NK-92 treated with Interleukin-12 subunit alpha and Interleukin-12 subunit beta, amount 100 ng/mL, for 24 hours (cell line): ENCODE results near the gene TBX1.

Experiments used
- DNase-seq: peaks from one replicate; lab custom pipeline; 2025; lab: John Stamatoyannopoulos, UW

Gene TBX1

DNA sequence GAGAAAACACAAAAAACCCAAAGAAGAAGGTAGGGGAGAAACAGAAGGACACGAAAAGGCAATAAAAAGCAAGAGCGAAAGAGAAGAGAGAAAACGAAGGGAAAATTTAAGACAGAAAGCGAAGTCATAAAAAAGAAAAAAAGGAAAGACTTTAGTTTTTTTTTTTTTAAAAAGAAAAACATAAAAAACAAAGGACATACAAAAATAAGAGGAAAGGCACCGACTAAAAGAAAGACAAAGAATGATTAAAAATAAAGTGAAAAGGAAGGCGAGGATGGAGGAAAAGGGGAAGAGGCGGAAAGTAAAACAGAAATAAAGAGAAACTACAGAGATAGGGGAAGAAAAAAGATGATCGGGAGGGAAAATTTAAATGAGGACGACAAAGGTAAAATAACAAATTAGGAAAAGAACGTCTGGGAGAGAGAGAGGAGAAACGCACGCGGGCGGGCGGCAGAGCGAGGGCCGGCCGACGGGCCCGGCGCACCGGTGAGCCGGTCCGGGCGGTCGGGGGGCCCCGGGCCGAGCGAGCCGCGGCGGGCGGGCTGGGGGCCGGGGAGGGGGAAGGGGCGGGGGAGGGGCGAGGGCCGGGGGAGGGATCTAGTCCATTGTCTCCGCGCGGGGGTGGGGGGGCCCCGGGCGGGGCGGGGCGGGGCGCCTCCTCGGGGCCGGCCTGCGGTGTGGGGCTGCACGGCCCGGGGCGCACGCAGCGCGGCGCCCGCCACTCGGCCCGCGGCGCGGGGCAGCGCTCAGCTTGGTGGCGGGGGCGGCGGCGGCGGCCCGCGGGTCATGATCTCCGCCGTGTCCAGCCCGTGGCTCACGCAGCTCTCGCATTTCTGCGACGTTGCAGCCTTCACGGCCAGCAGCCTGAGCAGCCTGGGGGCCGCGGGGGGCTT is at the start of gene TBX1:
TSS of gene TBX1 (plus strand) at position 721 of the 893 bp plus-strand sequence. CDS start at position 787, 66 bp downstream.
- no peak for DNase-seq

DNA sequence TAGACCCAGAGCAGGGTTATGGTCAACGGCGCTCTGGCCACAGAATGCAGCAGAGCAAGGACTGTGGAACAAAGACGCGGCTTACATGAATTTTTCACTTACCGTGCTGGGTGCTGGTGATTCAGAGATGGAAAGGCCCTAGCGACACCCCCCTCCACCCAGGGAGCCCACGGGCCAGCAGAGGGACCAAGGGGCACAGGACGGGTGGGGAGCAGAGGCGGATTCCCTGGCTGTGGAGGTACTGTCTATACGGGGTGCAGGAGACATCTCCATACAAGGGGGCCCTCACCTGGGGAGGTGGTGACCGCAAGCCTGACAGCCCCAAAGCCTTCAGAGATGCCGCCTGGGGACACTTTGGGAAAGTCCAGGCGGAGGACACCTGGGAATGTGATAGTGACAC is 47.3 kb upstream of the TBX1 start:
- no peak for DNase-seq

DNA sequence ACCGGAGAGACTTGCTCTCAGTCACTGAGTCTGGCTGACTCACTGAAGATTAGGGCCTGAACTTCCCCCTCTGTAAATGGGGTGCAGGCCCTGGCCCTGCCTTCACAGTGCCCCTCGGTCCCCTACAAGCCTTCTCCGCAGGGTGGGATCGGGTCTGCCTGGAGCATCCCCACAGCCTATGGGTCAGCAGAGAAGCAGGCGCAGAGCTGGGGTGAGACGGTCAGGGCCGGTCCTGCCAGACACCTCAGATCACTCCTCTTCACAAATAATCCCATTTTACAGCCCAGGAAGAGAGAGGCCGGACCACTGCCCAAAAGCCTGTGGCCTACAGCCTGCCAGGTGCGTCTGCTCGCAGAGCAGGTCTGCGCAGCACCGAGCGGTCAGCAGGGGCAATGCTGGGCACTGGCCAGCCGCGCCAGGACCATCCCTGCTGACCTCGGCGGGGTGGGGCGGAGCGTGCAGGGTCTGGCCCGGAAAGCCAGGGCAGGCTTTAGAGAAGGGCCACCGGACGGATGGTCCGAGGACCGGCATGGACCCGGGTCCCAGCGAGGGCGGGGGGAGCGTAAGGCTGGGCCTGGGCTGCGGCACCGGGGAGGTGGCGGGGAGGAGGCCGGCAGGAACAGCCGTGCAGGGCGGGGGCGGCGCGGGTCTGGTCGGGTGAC is 46.8 kb upstream of the TBX1 start:
- no peak for DNase-seq

DNA sequence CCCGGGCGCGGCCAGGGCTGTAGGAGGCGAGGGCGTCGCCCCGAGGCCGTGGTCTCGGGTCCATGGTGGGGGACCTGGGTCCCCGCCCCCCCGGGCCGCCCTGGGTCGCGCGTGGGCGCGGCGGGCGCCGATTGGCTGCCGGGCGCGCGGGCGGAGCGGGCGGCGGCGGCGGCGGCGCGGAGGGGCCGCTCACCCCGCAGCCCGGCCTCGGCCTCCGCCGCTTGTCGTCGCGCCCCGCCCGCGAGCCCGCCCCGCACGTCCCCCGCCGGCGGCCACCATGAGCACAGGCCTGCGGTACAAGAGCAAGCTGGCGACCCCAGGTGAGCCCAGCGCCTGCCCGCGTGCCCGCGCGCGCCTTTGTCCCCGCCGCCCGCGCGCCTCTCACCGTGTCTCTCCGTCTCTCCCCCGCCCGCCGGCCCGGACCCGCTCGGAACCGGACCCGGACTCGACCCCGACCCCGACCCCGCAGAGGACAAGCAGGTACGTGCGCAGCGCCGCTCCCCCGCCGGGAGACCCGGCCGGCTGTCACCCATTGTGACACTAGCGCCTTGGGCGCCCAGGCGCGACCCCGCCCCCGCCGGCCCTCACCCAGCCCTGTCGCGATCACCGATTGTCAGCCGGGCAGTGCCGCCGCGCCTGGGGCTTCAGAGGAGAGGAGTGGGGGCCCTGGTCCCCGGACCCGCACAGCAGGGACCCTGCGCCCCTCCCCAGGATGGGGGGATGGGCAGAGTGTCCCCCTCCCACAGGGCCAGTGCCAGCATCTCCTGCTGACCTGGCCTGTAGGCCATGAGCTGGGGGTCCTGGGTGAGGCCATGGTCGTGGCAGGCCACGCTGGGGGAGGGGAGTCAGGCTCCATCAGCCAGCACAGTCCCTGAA is 46.0 kb upstream of the TBX1 start, which contains the start of gene SEPTIN5:
TSS of gene SEPTIN5 (plus strand) at position 192 of the 876 bp plus-strand sequence. CDS start at position 278, 86 bp downstream.
- no peak for DNase-seq

DNA sequence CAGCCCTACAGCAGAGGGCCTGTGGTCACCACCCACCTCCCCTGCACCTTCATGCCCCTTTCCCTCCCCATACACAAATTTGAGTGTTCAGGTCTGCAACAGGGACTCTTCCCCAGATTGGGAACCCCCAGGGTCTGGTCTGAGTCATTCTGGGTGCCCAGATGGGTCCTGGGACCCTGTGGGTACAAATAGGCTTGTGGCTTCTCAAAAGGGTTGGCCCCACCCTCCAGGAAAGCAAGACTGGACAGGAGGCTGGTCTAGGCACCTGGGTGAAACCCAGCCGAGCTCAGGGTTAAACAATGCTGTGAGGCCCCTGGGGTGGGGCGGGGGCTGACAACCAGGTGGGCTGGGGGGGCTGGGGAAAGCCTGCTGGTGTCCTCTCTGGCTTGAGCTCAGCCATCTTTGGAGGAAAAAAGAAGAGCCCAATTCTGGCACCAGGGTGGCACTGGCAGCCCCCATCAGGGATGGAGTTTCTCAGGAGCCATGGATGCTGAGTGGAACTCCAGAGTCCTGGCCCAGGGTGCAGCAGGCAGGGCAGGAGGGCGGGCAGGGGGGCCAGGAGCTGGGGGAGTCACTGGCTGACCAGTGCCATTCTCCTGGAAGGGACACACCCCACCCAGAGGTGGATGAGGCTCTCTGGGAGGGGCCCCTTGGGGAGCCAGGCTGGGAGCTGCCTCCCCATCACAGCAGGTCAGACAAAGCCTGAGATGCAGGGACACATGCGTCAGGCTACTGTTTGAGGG is 45.2 kb upstream of the TBX1 start:
- no peak for DNase-seq

DNA sequence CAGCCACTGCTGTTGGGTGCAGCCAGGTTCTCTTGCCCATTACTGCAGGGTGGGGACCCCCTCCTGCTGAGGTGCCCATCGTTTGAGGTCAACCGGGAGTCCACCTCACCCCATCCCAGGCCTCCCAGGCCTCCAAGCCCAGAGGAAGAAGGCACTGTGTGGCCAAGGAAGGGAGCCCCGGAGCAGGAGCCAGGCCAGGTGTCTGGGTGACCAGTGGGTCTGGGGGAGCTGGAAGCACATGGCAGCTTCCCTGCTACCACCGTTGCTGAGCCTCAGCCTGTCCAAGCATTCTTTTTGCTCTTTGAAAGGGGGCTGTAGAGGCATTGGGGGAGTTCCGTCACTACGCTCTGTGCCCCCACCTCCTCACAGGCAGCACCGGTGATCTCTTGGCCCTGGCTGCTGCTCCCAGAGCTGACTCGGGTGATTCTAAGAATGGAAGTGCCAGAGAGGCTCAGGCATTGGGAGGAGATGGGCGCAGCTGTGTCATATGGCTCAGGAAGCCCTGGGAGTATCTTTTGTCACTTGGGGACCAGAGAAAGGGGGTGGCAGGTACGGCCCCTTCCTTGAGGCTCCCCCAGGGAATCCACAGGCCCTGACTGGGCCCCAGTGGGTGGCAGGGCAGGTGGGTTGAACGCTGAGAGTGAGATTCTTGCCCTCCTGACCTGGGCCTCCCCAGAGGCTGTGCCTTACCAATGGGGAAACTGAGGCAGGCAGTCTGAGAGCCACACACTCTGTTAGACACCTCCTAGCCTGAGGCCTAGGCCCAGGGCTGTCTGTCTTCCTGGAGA is 44.3 kb upstream of the TBX1 start:
- DNase-seq: no peak

DNA sequence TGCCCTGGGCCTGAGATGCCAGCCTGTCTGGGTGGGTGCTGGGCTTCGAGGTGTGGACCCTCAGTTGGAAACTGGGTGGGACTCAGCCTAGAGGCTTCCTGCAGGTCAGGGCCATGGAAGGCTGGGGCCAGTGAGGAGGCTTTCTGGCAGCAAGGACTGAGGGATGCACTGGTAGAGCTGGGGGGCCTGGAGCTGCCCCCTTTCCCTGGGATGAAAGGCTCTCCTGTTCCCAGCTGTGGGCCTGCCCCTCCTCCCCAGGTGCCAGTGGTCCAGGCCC is 43.8 kb upstream of the TBX1 start:
- DNase-seq: no peak

DNA sequence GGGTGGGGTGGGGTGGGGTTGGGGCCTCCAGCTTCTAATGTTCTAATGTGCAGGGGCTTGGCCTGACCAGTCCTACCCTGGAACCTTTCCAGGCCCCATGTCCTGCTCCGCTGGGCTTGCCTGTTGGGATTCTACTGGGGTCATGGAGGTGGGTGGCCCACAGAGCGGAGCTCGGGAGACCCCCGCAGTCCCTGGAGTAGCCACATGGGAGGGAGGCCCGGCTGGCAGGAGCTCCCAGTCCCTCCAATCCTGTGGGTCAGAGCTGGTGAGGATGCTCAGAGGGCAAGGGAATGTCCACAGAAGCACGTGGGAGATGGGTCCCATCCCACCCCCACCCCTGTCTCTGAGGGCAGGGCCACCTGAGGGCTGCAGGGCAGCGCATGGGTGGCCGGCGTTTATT is 43.4 kb upstream of the TBX1 start:
- no peak for DNase-seq

DNA sequence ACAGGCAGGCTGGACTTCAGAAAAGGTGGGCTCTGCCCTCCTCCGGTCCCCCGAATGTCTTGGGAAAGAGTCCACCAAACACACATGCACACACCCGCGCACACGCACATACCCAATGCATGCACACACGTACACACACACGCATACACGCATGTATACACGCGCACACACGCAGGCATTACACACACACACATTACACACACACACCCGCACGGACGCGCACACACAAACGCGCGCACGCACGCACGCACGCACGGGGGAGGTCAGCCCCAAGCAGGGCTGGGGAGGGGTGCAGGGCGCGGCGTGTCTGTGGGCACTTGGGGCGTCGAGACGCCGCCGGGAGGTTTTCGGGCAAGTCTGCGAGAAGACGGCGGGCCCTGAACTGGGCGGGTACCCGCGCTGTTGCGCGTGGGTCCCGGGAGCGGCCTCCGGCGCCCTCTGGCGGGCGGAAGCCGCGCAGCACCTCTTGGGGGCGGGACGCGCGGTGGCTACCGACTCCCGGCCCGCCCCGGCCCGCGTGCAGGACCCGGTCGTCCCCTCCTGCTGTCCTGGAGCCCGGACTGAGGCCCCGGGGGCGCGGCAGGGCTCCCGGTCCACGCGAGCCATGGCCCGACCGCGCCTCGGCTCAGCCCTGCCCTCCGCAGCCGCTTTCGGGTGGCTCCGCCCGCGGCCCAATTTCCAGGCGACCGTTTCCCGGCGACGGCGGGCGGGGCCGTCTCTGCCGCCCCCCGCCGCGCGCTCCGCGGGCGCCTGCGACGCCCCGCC is 42.7 kb upstream of the TBX1 start:
- no peak for DNase-seq

DNA sequence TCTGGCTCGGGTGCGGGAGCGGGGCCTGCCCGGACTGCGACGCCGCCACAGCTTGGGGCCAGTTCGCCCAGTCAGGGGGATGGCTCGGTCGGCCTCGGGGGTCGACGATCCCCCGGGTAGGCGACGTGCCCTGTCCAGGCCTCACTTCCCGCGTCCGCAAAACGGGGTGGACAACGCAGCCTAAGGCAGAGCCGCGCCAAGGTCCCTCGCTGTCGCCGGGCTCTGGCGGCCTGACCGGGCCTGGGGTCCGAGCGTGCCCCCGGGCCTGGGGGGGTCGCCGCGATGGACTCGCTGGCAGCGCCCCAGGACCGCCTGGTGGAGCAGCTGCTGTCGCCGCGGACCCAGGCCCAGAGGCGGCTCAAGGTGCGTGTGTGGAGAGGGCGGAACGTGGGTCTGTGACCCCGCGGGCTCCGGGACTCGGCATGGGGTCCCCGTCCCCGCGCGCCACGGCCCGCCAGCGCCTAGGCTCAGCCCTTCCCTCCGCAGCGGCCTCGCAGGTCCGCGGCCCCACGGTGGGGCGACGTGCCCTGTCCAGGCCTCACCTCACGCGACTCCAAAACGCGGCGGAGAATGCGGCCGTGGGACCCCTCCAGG is 42.0 kb upstream of the TBX1 start:
- DNase-seq: no peak

DNA sequence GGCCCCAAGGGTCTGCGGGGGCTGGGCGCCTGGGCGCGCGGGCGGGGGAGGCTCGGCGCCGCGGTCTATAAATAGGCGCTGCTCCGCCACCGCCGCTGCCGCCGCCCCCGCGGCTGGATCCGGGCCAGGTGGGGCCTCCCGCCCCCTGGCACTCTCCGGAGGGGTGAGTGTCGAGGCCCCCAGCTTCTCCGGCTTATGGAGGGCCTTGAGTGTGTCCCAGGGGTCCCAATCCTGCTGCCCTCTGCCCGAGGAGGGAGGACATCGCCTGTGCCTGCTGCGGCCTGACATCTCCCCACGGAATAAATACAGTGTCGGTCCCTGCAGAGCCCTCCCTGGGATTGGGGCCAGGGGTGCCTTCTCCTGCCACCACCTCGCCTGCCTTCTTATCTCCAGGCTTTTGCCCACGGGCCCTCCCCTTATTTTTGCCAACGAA is 41.5 kb upstream of the TBX1 start:
- DNase-seq: no peak

DNA sequence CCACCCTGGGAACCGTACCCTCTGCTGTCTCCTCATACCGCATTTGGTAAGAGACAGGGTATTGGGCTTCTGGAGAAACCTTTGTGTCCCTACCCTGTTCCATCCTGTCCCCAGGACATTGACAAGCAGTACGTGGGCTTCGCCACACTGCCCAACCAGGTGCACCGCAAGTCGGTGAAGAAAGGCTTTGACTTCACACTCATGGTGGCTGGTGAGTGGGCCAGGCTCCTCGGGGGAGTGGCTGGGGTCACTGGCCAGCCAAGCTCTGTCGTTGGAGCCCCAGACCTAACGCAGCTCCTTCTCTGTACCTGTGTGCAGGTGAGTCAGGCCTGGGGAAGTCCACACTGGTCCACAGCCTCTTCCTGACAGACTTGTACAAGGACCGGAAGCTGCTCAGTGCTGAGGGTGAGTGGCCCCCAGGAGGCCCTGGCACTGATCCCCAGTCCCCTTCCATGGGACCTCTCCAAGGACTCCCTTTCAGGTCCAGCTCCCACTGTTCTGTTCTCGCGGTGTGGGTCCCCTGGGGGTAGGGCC is 41.0 kb upstream of the TBX1 start:
- DNase-seq: no peak

DNA sequence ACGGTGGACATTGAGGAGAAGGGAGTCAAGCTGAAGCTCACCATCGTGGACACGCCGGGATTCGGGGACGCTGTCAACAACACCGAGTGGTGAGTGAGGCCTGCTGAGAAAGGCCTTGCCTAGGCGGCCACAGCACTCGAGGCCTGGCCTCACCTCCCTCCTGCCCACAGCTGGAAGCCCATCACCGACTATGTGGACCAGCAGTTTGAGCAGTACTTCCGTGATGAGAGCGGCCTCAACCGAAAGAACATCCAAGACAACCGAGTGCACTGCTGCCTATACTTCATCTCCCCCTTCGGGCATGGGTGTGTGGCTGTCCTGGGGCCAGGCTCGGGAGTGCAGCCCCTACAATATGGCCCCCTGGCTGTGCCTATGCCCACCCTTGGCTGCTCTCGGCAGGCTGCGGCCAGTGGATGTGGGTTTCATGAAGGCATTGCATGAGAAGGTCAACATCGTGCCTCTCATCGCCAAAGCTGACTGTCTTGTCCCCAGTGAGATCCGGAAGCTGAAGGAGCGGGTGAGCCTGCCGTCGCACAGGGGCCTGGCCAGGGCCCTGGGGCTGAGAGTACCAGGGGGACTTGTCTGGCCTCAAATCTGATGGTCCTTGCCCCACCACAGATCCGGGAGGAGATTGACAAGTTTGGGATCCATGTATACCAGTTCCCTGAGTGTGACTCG is 40.3 kb upstream of the TBX1 start:
- no peak for DNase-seq

DNA sequence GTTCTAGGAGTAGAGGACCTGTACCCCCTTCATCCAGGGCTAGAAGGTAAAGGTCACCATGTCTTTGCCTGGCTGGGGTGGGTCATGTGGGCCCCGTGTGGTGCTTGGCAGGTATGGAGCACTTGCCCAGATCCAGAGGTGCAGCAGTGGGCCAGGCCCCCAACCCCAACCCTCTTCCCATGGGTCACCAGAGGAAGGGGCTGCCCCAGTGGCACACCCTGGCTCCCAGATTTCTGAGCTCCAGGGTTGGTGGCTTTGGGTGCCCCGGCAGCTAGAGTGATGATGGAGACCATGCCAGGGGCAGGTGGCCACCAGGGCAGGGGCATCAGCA is 39.6 kb upstream of the TBX1 start:
- no peak for DNase-seq

DNA sequence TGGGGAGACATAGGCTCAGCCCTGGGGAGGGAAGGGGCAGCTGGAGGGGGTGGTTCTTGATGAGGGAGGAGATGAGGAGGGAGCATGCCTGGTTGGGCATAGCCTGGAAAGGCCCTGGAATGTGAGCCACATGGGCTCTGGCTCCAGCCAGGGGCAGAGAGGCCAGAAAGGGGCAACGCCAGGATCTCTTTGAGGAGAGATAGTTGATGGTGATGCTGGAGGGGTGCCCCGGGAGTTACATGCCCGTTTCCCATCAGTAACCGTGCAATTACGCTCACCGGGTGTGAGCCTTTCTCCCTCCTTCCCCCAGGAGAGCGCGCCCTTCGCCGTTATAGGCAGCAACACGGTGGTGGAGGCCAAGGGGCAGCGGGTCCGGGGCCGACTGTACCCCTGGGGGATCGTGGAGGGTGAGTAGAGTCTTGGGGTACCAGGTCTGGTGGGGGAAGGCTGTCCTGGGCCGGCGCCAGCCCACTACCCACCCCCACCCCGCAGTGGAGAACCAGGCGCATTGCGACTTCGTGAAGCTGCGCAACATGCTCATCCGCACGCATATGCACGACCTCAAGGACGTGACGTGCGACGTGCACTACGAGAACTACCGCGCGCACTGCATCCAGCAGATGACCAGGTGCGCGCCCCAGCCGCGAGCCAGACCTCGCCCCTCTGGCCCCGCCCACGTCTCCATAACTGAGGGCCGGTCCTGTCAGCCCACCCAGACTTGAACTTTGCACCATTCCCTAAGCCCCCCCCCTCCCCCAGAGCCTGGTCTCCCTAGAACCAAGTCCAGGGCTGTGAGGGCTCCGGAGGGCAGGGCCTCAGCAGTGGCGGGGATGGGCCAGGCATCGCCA is 39.0 kb upstream of the TBX1 start:
- no peak for DNase-seq

DNA sequence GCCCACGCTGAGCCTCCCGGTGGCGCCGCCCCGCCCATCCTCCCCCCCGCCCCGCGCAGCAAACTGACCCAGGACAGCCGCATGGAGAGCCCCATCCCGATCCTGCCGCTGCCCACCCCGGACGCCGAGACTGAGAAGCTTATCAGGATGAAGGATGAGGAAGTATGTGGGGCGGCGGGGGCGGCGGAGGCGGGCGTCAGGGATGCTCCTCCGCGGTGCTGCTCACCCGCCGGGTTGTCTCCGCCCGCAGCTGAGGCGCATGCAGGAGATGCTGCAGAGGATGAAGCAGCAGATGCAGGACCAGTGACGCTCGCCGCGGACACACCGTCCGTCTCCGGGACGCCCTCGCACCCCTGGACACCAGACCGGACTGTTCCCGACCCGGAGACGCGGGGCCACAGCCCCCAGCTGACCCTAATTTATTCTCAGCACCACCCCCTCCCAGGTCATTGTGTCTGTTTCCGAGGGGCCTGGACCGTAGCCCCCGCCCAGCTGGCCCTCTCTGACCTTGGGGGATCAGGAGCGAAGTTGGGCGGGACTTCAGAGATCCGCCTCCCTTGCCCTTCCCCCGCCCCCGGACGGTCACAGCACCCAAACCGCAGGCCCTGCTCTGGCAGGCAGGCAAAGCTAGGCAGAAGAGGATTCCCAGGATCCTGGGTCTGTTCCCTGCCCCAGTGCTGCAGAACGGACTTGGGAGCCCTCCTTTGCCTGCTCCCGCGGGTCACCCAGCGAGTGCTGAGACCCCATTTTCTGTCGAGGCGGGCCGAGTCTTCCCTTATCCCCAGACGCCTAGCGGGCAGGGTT is 38.2 kb upstream of the TBX1 start:
- no peak for DNase-seq

DNA sequence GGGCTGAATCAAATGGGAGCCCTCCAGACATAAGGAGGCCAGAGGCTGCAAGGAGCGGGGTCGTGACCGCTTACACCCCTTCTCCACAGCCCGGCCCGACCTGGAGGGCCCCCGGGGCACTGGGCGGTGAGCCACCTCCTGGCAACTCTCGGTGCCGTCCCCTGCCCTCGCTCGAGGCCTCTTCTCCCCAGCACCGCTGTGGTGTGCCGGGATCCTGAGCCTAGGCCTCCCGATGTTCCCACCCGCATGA is 37.7 kb upstream of the TBX1 start:
- no peak for DNase-seq
